OCI-LY7 (cell line): ENCODE results near the gene ANKRD34B. TPM values are rescaled to one million over a fixed set of nuclear protein-coding genes. Genes with fewer than 3 reads are reported as not detected.

ENCODE experiments used
- BruUV-seq: library from RNA; stranded (reverse); fragments of 400-500 nt; replicated peaks from 2 replicates; lab custom pipeline; 2021; lab: Mats Ljungman, UMichigan
- CTCF ChIA-PET: fragments of 300-600 bp; sonication (Branson Sonifier 250); formaldehyde crosslinking; loops from one replicate; lab custom pipeline; 2022; ENCODE audit warnings: antibody characterized with exemption; ENCODE audit not compliant: unreplicated experiment; lab: Charles Lee
- POLR2A ChIA-PET: fragments of 300-600 bp; sonication (Branson Sonifier 250); formaldehyde crosslinking; loops from one replicate; lab custom pipeline; 2022; ENCODE audit warnings: antibody characterized with exemption; lab: Charles Lee
- DNase-seq: peaks from one replicate; pipeline ENCODE4 v3.0.0-alpha.2; 2015; ENCODE audit warnings: low spot score
- H2AFZ ChIP-seq: fragments of 200-600 bp; sonication (generic), shearing (Covaris generic); 2 replicates; pipeline ENCODE4 v1.6.1; 2014; ENCODE audit warnings: mild to moderate bottlenecking, antibody characterized with exemption, low read length, moderate library complexity
- H3K27ac ChIP-seq: fragments of 200-600 bp; sonication (generic); 2 replicates; pipeline ENCODE4 v1.5.1; 2014; ENCODE audit warnings: mixed run types, low read depth, mild to moderate bottlenecking, moderate library complexity, low read length, inconsistent platforms; ENCODE audit not compliant: poor library complexity, severe bottlenecking
- H3K36me3 ChIP-seq: fragments of 200-600 bp; sonication (generic); 2 replicates; pipeline ENCODE4 v1.6.1; 2014; ENCODE audit warnings: mild to moderate bottlenecking, antibody characterized with exemption, low read length, moderate library complexity, mixed read lengths; ENCODE audit not compliant: insufficient read depth
- H3K4me1 ChIP-seq: fragments of 200-600 bp; sonication (generic); 2 replicates; pipeline ENCODE4 v1.5.1; 2014; ENCODE audit warnings: mild to moderate bottlenecking, low read length; ENCODE audit not compliant: insufficient read depth, poor library complexity, severe bottlenecking
- H3K4me2 ChIP-seq: fragments of 200-600 bp; sonication (generic); 2 replicates; pipeline ENCODE4 v1.6.1; 2014; ENCODE audit warnings: mild to moderate bottlenecking, low read length
- H3K4me3 ChIP-seq: fragments of 200-600 bp; sonication (generic); 2 replicates; pipeline ENCODE4 v1.5.1; 2014; ENCODE audit warnings: mild to moderate bottlenecking, low read depth, low read length; ENCODE audit not compliant: poor library complexity, severe bottlenecking
- H3K79me2 ChIP-seq: fragments of 200-600 bp; sonication (generic); 2 replicates; pipeline ENCODE4 v1.6.1; 2016; ENCODE audit warnings: low read depth, mild to moderate bottlenecking, low read length, moderate library complexity, mixed read lengths; ENCODE audit not compliant: insufficient read depth
- H3K9me2 ChIP-seq: fragments of 200-600 bp; sonication (generic); 2 replicates; pipeline ENCODE4 v1.6.1; 2016; ENCODE audit warnings: mild to moderate bottlenecking, low read length, mixed read lengths; ENCODE audit not compliant: insufficient read depth
- H3K9me3 ChIP-seq: fragments of 200-600 bp; sonication (generic); 2 replicates; pipeline ENCODE4 v1.6.1; 2014; ENCODE audit warnings: mild to moderate bottlenecking, mixed run types, low read length, mixed read lengths
- H4K20me1 ChIP-seq: fragments of 200-600 bp; sonication (generic); 2 replicates; pipeline ENCODE4 v1.6.1; 2014; ENCODE audit warnings: mild to moderate bottlenecking, antibody characterized with exemption, low read length, moderate library complexity, mixed read lengths; ENCODE audit not compliant: insufficient read depth
- EZH2phosphoT487 ChIP-seq: fragments of 200-600 bp; sonication (generic); IDR thresholded peaks from 2 replicates; pipeline ENCODE4 v1.6.1; 2018; ENCODE audit warnings: low read depth, borderline replicate concordance, mild to moderate bottlenecking, mixed run types, antibody characterized with exemption, low read length, moderate library complexity, mixed read lengths
- intact Hi-C: fragments of 100-400 bp; cut with micrococcal nuclease; formaldehyde crosslinking; loops from one replicate; pipeline ENCODE4 v1.10.0; 2022; ENCODE audit not compliant: unreplicated experiment
- total RNA-seq, 2 experiments: library from RNA; depleted of rRNA in 1 of 2; stranded (reverse); fragments of >200 nt in 1 of 2; shearing (Covaris generic) in 1 of 2; gene quantifications; 2 replicates each; pipeline ENCODE4 v1.2.3, GENCODE V29; 2014 to 2022
- TF ChIP-seq, protein P1 (sequence below): fragments of 200-600 bp; sonication (generic); conservative IDR thresholded peaks from 2 replicates; pipeline ENCODE4 v1.5.1; 2014; ENCODE audit warnings: mild to moderate bottlenecking, antibody characterized with exemption, low read length, moderate library complexity, mixed read lengths

The ANKRD34B gene
- total RNA-seq, 2 experiments from 2014 or later = not detected

GRCh38 chr5:80555099-80555498, 15.0 kb downstream of the ANKRD34B start:
- ChIA-PET CTCF (no interaction called here), POLR2A (no interaction called here)
- Histone ChIP-seq H3K4me2 (no peak overlapping the region), H3K79me2 (no peaks in the 10 kb centered on the region), H3K27ac (no peak overlapping the region), H3K36me3 (no peaks in the 10 kb centered on the region), H4K20me1 (no peaks in the 10 kb centered on the region), H3K4me3 (no peak overlapping the region), H3K4me1 (no peaks in the 10 kb centered on the region), H3K9me3 (no peaks in the 10 kb centered on the region), H3K9me2 (no peaks in the 10 kb centered on the region), H2AFZ (no peak overlapping the region)
- BruUV-seq = no TSS peak
- DNase-seq = no peak
- TF ChIP-seq EZH2phosphoT487 = no peak
- TF ChIP-seq, protein P1, sequence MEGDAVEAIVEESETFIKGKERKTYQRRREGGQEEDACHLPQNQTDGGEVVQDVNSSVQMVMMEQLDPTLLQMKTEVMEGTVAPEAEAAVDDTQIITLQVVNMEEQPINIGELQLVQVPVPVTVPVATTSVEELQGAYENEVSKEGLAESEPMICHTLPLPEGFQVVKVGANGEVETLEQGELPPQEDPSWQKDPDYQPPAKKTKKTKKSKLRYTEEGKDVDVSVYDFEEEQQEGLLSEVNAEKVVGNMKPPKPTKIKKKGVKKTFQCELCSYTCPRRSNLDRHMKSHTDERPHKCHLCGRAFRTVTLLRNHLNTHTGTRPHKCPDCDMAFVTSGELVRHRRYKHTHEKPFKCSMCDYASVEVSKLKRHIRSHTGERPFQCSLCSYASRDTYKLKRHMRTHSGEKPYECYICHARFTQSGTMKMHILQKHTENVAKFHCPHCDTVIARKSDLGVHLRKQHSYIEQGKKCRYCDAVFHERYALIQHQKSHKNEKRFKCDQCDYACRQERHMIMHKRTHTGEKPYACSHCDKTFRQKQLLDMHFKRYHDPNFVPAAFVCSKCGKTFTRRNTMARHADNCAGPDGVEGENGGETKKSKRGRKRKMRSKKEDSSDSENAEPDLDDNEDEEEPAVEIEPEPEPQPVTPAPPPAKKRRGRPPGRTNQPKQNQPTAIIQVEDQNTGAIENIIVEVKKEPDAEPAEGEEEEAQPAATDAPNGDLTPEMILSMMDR = no peak
- intact Hi-C loops = no loop called here

DNA sequence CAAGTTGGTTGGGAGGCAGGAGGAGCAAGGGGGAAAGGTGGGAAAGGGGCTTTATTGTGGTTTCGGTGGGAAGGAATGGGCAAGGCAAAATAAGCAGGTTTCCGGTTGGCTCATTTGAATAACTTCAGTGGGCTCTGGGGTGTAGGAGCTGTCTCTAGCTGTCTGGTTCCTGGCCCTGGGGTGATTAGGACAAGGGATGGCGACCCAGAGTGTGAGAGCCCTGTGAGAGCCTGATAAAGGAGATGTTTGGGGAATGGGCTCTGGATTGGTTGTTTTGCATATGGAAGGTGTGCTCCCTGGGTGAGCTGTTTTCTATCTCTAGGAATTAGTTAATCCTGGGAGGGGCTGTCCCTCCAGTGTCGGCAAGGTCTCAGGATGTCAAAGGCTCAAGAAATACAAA, 15.4 kb downstream of the ANKRD34B start:
- Histone ChIP-seq H3K4me1 (no peaks in the 10 kb centered on the region), H4K20me1 (no peaks in the 10 kb centered on the region), H3K36me3 (no peaks in the 10 kb centered on the region), H2AFZ (no peak overlapping the region), H3K4me3 (no peak overlapping the region), H3K27ac (no peak overlapping the region), H3K9me3 (no peaks in the 10 kb centered on the region), H3K4me2 (no peak overlapping the region), H3K79me2 (no peaks in the 10 kb centered on the region), H3K9me2 (no peaks in the 10 kb centered on the region)
- ChIA-PET POLR2A (no interaction called here), CTCF (no interaction called here)
- no TSS peak for BruUV-seq
- no peak for DNase-seq
- intact Hi-C loops = no loop called here
- no peak for TF ChIP-seq EZH2phosphoT487
- TF ChIP-seq, protein P1 = no peak

DNA sequence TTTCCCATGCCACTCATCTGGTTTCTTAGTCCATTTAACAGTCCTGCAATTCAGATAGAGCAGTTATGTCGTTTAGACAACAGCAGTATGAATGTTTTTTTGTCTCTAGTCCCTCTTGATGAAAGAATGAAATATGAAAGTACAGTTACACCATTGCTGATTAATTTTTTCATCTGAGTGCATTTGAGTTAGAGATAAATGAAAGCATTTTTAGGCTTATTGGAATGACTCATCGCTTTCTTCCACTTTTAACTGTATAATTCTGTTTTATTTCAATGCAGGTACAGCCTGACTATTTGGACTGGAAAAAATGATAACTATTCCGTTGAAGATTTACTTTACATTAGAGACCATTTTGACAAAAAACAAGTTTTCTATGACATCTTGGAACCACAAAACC, 28.7 kb downstream of the ANKRD34B start:
- Histone ChIP-seq H3K27ac (no peak overlapping the region), H3K4me1 (no peaks in the 10 kb centered on the region), H2AFZ (no peak overlapping the region), H3K79me2 (no peaks in the 10 kb centered on the region), H3K4me3 (no peak overlapping the region), H3K4me2 (no peak overlapping the region), H3K9me2 (no peaks in the 10 kb centered on the region), H4K20me1 (no peaks in the 10 kb centered on the region), H3K9me3 (no peaks in the 10 kb centered on the region), H3K36me3 (no peaks in the 10 kb centered on the region)
- no peak for DNase-seq
- TF ChIP-seq EZH2phosphoT487 = no peak
- TF ChIP-seq, protein P1 = no peak
- ChIA-PET CTCF (no interaction called here), POLR2A (interaction anchor here (1.1 kb wide), 1 partner anchor 14 kb away, joined by 3 read pairs; no protein-coding TSS in a partner anchor)
- intact Hi-C loops = no loop called here
- BruUV-seq = no TSS peak
